SH-SY5Y (cell line): Measurements from ENCODE around the gene LY9.

Source experiments
- GATA2 ChIP-seq: IDR thresholded peaks from 2 replicates; pipeline ENCODE4 v1.6.1; 2011; ENCODE audit warnings: mild to moderate bottlenecking, low read depth, low read length
- GATA3 ChIP-seq: IDR thresholded peaks from 2 replicates; pipeline ENCODE4 v1.6.1; 2011; ENCODE audit warnings: low read depth, mild to moderate bottlenecking, low read length, moderate library complexity

LY9 gene

GRCh38 chr1:160874935-160875334 is 79.0 kb downstream of the LY9 start:
- TF ChIP-seq GATA3 (no peak), GATA2 (no peak)

DNA sequence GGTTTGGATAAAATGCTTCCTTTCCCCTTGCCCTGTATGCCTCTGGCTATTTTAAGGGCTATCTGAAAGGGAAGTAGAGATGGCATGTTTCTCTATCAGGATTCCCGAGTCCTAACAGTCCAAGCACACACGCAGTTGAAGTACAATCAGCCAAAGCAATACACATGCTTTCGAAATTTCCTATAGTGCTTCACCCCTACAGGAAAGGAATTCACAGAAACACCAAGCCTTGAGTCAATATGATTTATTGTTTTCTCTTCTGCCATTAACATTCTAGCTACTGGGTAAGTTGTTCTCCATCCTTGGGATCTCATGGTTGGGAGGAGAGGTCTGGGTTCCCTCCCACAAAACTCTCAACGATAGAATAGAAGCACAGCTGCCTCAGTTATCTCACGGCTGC is 80.3 kb downstream of the LY9 start:
- TF ChIP-seq GATA2, result no peak
- no peak for TF ChIP-seq GATA3

DNA sequence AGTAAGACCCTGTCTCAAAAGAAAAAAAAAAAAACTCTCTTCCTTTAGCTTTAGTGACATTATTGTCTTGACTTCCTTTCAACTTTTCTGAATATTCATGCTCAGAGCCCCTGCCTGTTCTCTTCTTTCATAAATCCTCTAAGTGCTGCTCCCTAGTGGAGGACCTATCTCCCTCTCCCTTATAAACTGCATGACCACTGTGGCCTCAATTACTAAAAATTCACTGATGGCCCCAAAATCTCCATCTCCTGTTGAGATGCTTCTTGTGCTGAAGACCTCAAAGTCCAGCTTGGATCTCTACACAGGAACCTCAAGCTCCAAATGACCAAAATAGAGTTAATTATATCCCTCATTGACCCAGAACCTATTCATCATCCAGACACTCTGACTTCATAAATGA is 81.2 kb downstream of the LY9 start:
- TF ChIP-seq GATA3, result no peak
- TF ChIP-seq GATA2, result no peak
